ENCODE measurements around the gene CFHR5.

Gene CFHR5

DNA sequence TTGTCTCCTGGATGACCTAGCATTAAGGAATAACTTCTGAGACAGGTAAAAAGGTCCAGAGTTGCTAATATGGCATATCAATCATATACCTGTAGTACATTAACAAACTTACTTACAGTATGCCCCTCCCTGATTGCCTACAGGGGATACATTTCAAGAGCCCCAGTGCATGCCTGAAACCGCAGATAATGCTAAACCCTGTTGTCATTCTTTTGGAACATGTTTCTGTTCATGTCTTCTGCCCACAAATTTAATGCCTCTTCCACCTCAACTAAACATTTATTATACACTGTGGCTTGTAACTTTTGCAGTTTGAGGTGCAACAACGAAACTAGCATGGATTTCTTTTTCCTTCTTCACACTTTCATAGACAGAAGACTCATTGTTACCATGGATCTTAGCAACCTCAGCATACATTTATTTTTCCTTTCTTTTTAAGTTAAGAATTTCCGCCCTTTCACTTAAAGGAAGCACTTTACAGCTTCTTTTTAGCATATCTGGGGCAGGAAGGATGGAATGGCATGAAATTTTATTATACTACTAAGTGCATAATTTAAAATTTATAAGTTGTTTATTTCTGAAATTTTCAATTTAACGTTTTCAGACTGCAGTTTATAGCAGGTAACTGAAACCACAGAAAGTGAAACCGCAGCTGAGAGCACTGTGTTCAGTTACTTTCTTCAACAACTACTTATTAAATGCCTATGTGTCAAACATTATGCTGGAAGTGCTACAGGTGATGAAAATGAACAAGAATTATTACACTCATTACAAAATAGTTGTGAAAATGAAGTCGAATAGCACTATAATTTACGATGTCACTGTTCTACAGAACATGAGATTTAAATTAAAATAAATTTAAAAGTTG, 64.4 kb downstream of the CFHR5 start:
- Histone ChIP-seq H3K27me3 (no peaks in the 10 kb centered on the region), H3K9ac (no peak overlapping the region), H3K4me2 (no peak overlapping the region), H3K36me3 (no peaks in the 10 kb centered on the region), H3K4me3 (no peak overlapping the region), H3K9me3 (replicated peaks in 1 of 11) (no peaks in the 10 kb centered on the region), H3K27ac (no peak overlapping the region), H3K4me1 (no peaks in the 10 kb centered on the region), H4K20me1 (no peaks in the 10 kb centered on the region)
- no peak for TF ChIP-seq Cebpa-rat (IDR thresholded peaks at IDR 0.05)

DNA sequence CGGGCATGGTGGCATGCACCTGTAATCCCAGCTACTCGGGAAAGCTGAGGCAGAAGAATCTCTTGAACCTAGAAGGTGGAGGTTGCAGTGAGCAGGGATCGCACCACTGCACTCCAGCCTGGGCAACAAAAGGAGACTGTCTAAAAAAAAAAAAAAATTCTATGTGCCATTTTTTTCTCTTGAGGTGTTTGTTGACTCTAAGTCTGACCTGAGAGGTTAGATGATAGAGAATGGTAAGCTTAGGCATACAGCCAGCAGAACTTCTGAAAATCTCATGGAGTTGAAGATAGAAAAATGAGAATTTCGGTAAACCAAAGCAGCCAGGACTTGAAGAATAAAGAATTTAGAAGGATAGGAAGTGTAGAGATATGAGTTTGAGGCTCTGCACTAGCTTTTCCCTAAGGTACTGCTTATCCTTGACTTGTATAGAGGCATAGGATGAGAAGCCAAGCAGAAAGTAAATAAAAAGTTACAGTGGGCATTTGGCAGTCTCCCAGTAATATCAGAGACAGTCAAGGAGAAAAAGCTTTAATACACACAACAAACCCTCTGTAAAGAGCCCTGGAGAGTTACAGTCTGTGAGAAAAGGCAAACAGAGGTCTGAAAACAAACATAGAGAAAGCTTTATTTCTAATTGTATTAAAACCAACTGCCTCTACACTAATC, 65.5 kb downstream of the CFHR5 start:
- no peak for TF ChIP-seq Cebpa-rat (IDR thresholded peaks at IDR 0.05)
- Histone ChIP-seq H3K4me1 (no peaks in the 10 kb centered on the region), H3K27ac (no peak overlapping the region), H3K4me3 (no peak overlapping the region), H3K9ac (no peak overlapping the region), H4K20me1 (no peaks in the 10 kb centered on the region), H3K9me3 (replicated peaks in 1 of 11) (no peaks in the 10 kb centered on the region), H3K27me3 (no peaks in the 10 kb centered on the region), H3K4me2 (no peak overlapping the region), H3K36me3 (no peaks in the 10 kb centered on the region)

DNA sequence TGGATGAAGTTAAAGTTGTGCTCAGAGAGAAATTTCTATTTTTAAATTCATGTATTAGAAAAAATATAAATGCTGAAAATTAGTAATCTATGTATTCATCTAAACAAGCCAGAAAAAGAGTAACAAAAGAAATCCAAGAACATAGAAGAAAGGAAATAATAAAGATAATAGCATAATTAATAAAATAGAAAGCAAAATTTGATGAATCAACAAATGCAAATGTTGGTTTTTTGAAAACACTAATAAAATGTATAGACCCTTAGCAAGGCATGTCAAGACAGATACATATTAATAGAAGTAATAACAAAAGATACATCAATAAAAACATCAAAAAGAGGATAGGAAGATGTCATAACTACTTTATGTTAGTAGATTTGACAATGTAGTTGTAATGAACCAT, 71.7 kb downstream of the CFHR5 start:
- H3K9me3 ChIP-seq (replicated peaks in 1 of 11) = peaks cover 0 to 9% (median 5%) of the 10 kb centered on the region in 11 experiments; a peak in 7 of 22 replicates
- no peaks in the 10 kb centered on the region for H3K36me3 ChIP-seq
- no peaks in the 10 kb centered on the region for H4K20me1 ChIP-seq
- H3K4me1 ChIP-seq = peaks cover 0 to 5% (median 0%) of the 10 kb centered on the region in 10 experiments; a peak in 1 of 20 replicates
- H3K4me3 ChIP-seq = no peak overlapping the region
- no peak overlapping the region for H3K4me2 ChIP-seq
- no peaks in the 10 kb centered on the region for H3K27me3 ChIP-seq
- H3K27ac ChIP-seq = no peak overlapping the region
- TF ChIP-seq Cebpa-rat (IDR thresholded peaks at IDR 0.05) = no peak
- no peak overlapping the region for H3K9ac ChIP-seq

Measured in BLaER1 treated with 17β-estradiol and CSF1 and Interleukin-3, amounts not matched to agents 10 nM and 100 nM (cell line).